Measurements from ENCODE around the gene KCNMA1. TPM values are rescaled to one million over a fixed set of nuclear protein-coding genes. Genes with fewer than 3 reads are reported as not detected.

The KCNMA1 gene
- polyA plus RNA-seq, 1 donor from 2014 or later: 60.8 TPM

DNA sequence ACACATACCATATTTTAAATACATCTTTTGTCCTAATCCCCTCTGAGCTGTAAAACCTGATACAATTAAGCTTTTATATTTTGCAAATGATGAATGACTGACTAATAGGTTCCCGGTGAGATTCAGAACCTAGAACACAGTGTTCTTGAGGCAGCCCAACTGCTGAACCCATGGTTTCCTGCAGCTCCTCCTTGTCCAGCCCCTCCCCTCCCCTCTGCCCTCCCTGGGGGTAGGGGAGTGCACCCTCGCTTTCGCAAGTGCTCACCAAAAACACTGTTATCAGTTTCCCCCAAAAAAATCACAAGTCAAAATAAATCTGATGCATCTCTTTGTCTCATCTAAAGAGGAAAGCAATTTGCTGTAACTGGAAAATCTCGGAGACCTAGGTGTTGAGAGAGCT, 602.8 kb downstream of the KCNMA1 start:
- no peaks in the 10 kb centered on the region for H4K20me1 ChIP-seq (ENCODE audit: insufficient read depth)
- H3K79me2 ChIP-seq (replicated peaks; ENCODE audit: insufficient read depth, low read length): no peaks in the 10 kb centered on the region
- no peak for TF ChIP-seq RAD21 (conservative IDR thresholded peaks at IDR 0.05)
- TF ChIP-seq SMC3 (conservative IDR thresholded peaks at IDR 0.05; ENCODE audit: poor library complexity): no peak
- no peak overlapping the region for H3K4me3 ChIP-seq (ENCODE audit: low read length)
- H3K27ac ChIP-seq (ENCODE audit: low read length): no peak overlapping the region
- no peaks in the 10 kb centered on the region for H3F3A ChIP-seq (ENCODE audit: insufficient read depth, low read length, poor library complexity, severe bottlenecking)
- H3K9me3 ChIP-seq (ENCODE audit: low read length): no peaks in the 10 kb centered on the region
- no peaks in the 10 kb centered on the region for H3K9me2 ChIP-seq (ENCODE audit: insufficient read depth, low read length)
- no peak overlapping the region for H2AFZ ChIP-seq (ENCODE audit: low read depth, low read length)
- no peaks in the 10 kb centered on the region for H3K36me3 ChIP-seq (ENCODE audit: insufficient read depth, low read length)
- H3K9ac ChIP-seq (ENCODE audit: low read length): no peak overlapping the region
- H3K27me3 ChIP-seq (ENCODE audit: insufficient read depth, low read depth, low read length): no peaks in the 10 kb centered on the region
- no peak overlapping the region for H3K4me2 ChIP-seq (ENCODE audit: low read length)

DNA sequence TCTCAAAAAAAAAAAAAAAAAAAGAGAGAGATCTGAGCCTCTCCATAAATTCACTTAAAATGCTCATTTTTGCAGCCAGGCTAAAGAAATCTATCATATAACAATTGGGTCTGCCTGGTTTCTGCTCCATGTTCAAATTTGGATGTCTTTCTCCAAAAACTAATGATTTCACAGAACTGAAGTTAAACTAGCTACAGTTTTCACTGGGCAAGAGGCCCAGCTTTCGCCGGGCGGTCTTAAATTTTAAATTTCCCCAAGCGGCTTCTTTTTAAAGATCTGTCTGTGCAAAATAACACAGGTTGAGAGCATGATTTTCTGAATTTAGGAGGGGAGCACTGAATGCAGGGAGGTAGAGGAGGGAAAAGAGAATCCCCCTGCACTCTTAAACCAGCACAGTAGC, 603.4 kb downstream of the KCNMA1 start:
- TF ChIP-seq TAF1 (IDR thresholded peaks at IDR 0.05; ENCODE audit: low read depth) (no peak), POLR2AphosphoS5 (IDR thresholded peaks at IDR 0.05) (no peak), SMC3 (conservative IDR thresholded peaks at IDR 0.05; ENCODE audit: poor library complexity) (no peak), EZH2 (IDR thresholded peaks at IDR 0.05; ENCODE audit: borderline replicate concordance, insufficient read depth, low read length, poor library complexity, severe bottlenecking) (no peak), EP300 (conservative IDR thresholded peaks at IDR 0.05; ENCODE audit: poor library complexity, severe bottlenecking) (no peak), RAD21 (conservative IDR thresholded peaks at IDR 0.05) (no peak), MXI1 (conservative IDR thresholded peaks at IDR 0.05; ENCODE audit: poor library complexity, severe bottlenecking) (no peak)
- TF ChIP-seq, protein P1, sequence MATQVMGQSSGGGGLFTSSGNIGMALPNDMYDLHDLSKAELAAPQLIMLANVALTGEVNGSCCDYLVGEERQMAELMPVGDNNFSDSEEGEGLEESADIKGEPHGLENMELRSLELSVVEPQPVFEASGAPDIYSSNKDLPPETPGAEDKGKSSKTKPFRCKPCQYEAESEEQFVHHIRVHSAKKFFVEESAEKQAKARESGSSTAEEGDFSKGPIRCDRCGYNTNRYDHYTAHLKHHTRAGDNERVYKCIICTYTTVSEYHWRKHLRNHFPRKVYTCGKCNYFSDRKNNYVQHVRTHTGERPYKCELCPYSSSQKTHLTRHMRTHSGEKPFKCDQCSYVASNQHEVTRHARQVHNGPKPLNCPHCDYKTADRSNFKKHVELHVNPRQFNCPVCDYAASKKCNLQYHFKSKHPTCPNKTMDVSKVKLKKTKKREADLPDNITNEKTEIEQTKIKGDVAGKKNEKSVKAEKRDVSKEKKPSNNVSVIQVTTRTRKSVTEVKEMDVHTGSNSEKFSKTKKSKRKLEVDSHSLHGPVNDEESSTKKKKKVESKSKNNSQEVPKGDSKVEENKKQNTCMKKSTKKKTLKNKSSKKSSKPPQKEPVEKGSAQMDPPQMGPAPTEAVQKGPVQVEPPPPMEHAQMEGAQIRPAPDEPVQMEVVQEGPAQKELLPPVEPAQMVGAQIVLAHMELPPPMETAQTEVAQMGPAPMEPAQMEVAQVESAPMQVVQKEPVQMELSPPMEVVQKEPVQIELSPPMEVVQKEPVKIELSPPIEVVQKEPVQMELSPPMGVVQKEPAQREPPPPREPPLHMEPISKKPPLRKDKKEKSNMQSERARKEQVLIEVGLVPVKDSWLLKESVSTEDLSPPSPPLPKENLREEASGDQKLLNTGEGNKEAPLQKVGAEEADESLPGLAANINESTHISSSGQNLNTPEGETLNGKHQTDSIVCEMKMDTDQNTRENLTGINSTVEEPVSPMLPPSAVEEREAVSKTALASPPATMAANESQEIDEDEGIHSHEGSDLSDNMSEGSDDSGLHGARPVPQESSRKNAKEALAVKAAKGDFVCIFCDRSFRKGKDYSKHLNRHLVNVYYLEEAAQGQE (IDR thresholded peaks at IDR 0.05; ENCODE audit: borderline replicate concordance): no peak
- TF ChIP-seq, protein P2, sequence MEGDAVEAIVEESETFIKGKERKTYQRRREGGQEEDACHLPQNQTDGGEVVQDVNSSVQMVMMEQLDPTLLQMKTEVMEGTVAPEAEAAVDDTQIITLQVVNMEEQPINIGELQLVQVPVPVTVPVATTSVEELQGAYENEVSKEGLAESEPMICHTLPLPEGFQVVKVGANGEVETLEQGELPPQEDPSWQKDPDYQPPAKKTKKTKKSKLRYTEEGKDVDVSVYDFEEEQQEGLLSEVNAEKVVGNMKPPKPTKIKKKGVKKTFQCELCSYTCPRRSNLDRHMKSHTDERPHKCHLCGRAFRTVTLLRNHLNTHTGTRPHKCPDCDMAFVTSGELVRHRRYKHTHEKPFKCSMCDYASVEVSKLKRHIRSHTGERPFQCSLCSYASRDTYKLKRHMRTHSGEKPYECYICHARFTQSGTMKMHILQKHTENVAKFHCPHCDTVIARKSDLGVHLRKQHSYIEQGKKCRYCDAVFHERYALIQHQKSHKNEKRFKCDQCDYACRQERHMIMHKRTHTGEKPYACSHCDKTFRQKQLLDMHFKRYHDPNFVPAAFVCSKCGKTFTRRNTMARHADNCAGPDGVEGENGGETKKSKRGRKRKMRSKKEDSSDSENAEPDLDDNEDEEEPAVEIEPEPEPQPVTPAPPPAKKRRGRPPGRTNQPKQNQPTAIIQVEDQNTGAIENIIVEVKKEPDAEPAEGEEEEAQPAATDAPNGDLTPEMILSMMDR (IDR thresholded peaks at IDR 0.05; ENCODE audit: poor library complexity, severe bottlenecking): no peak
- no peak overlapping the region for H3K27ac ChIP-seq (ENCODE audit: low read length)
- H2AFZ ChIP-seq (ENCODE audit: low read depth, low read length): no peak overlapping the region
- no peaks in the 10 kb centered on the region for H4K20me1 ChIP-seq (ENCODE audit: insufficient read depth)
- no peaks in the 10 kb centered on the region for H3K36me3 ChIP-seq (ENCODE audit: insufficient read depth, low read length)
- H3K9me2 ChIP-seq (ENCODE audit: insufficient read depth, low read length): no peaks in the 10 kb centered on the region
- no peaks in the 10 kb centered on the region for H3K27me3 ChIP-seq (ENCODE audit: insufficient read depth, low read depth, low read length)
- no peak overlapping the region for H3K4me3 ChIP-seq (ENCODE audit: low read length)
- H3K9me3 ChIP-seq (ENCODE audit: low read length): no peaks in the 10 kb centered on the region
- no peak overlapping the region for H3K9ac ChIP-seq (ENCODE audit: low read length)
- H3K79me2 ChIP-seq (replicated peaks; ENCODE audit: insufficient read depth, low read length): no peaks in the 10 kb centered on the region
- no peaks in the 10 kb centered on the region for H3F3A ChIP-seq (ENCODE audit: insufficient read depth, low read length, poor library complexity, severe bottlenecking)
- no peak overlapping the region for H3K4me2 ChIP-seq (ENCODE audit: low read length)

DNA sequence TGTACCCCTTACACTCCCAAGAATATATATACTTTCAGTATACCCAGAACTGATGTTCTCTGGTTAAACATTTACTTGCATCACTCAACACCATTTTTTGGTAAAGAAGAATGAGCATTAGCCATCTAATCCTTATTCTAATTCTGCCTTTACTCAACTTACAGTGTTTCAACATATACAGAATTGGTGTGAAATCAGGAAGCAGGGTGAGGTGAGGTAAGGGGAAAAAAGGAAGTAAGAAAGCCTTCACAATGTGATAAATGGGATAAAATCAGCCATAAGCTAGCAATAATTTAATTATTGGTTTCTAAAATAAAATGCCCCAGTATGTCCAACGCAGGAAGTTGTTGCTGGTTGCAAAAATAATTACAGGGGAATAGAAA, 605.4 kb downstream of the KCNMA1 start:
- Histone ChIP-seq H3K36me3 (ENCODE audit: insufficient read depth, low read length) (no peaks in the 10 kb centered on the region), H3K4me3 (ENCODE audit: low read length) (no peak overlapping the region), H3K9ac (ENCODE audit: low read length) (no peak overlapping the region), H3F3A (ENCODE audit: insufficient read depth, low read length, poor library complexity, severe bottlenecking) (no peaks in the 10 kb centered on the region), H3K27me3 (ENCODE audit: insufficient read depth, low read depth, low read length) (no peaks in the 10 kb centered on the region), H3K9me3 (ENCODE audit: low read length) (no peaks in the 10 kb centered on the region), H3K27ac (ENCODE audit: low read length) (no peak overlapping the region), H3K9me2 (ENCODE audit: insufficient read depth, low read length) (no peaks in the 10 kb centered on the region), H3K79me2 (replicated peaks; ENCODE audit: insufficient read depth, low read length) (no peaks in the 10 kb centered on the region), H3K4me2 (ENCODE audit: low read length) (no peak overlapping the region), H4K20me1 (ENCODE audit: insufficient read depth) (no peaks in the 10 kb centered on the region), H2AFZ (ENCODE audit: low read depth, low read length) (no peak overlapping the region)
- TF ChIP-seq TAF1 (IDR thresholded peaks at IDR 0.05; ENCODE audit: low read depth) (no peak), MXI1 (conservative IDR thresholded peaks at IDR 0.05; ENCODE audit: poor library complexity, severe bottlenecking) (no peak), EZH2 (IDR thresholded peaks at IDR 0.05; ENCODE audit: borderline replicate concordance, insufficient read depth, low read length, poor library complexity, severe bottlenecking) (no peak), POLR2AphosphoS5 (IDR thresholded peaks at IDR 0.05) (no peak), SMC3 (conservative IDR thresholded peaks at IDR 0.05; ENCODE audit: poor library complexity) (no peak), EP300 (conservative IDR thresholded peaks at IDR 0.05; ENCODE audit: poor library complexity, severe bottlenecking) (no peak), RAD21 (conservative IDR thresholded peaks at IDR 0.05) (no peak)
- TF ChIP-seq, protein P1 (IDR thresholded peaks at IDR 0.05; ENCODE audit: borderline replicate concordance): no peak
- TF ChIP-seq, protein P2 (IDR thresholded peaks at IDR 0.05; ENCODE audit: poor library complexity, severe bottlenecking): no peak

Data from neural cell (in vitro differentiated cells).